Loucy (cell line): ENCODE results near the gene SATB2.

Experiments
- H2AFZ ChIP-seq: fragments of 200-600 bp; sonication (generic); 2 replicates; pipeline ENCODE4 v1.6.0; 2016; ENCODE audit warnings: antibody characterized with exemption, mild to moderate bottlenecking, low read length, moderate library complexity
- H3F3A ChIP-seq: fragments of 200-600 bp; 2 replicates; pipeline ENCODE4 v1.6.0; 2016; ENCODE audit warnings: antibody characterized with exemption, low read depth, mild to moderate bottlenecking
- H3K27me3 ChIP-seq: fragments of 200-600 bp; sonication (generic); 2 replicates; pipeline ENCODE4 v1.6.1; 2014; ENCODE audit warnings: low read length, mild to moderate bottlenecking; ENCODE audit not compliant: insufficient read depth, poor library complexity, severe bottlenecking
- H3K36me3 ChIP-seq: fragments of 200-600 bp; sonication (generic); 2 replicates; pipeline ENCODE4 v1.6.1; 2016; ENCODE audit warnings: low read length; ENCODE audit not compliant: insufficient read depth
- H3K4me1 ChIP-seq: fragments of 200-600 bp; sonication (generic); 2 replicates; pipeline ENCODE4 v1.5.1; 2014; ENCODE audit warnings: low read length, mild to moderate bottlenecking; ENCODE audit not compliant: insufficient read depth, poor library complexity, severe bottlenecking
- H3K4me2 ChIP-seq: fragments of 200-600 bp; sonication (generic); 2 replicates; pipeline ENCODE4 v1.6.0; 2014; ENCODE audit warnings: antibody characterized with exemption, low read length, low read depth, mild to moderate bottlenecking; ENCODE audit not compliant: poor library complexity, severe bottlenecking
- H3K4me3 ChIP-seq: fragments of 200-600 bp; sonication (generic); 2 replicates; pipeline ENCODE4 v1.5.1; 2014; ENCODE audit warnings: low read length, mild to moderate bottlenecking, mixed read lengths; ENCODE audit not compliant: poor library complexity, severe bottlenecking
- H3K79me2 ChIP-seq: fragments of 200-600 bp; sonication (generic); 2 replicates; pipeline ENCODE4 v1.6.1; 2014; ENCODE audit warnings: low read length; ENCODE audit not compliant: insufficient read depth
- H3K9ac ChIP-seq: fragments of 200-600 bp; sonication (generic); 2 replicates; pipeline ENCODE4 v1.6.0; 2014; ENCODE audit warnings: mild to moderate bottlenecking, low read depth, low read length, moderate library complexity; ENCODE audit not compliant: poor library complexity, severe bottlenecking
- H3K9me2 ChIP-seq: fragments of 200-600 bp; sonication (generic); replicated peaks from 2 replicates; pipeline ENCODE4 v1.6.1; 2016; ENCODE audit warnings: low read depth, low read length, mixed read lengths
- H3K9me3 ChIP-seq: fragments of 200-600 bp; sonication (generic); 2 replicates; pipeline ENCODE4 v1.6.1; 2014; ENCODE audit warnings: mild to moderate bottlenecking, antibody characterized with exemption, low read length, low read depth; ENCODE audit not compliant: insufficient read depth
- H4K20me1 ChIP-seq: fragments of 200-600 bp; sonication (generic); 2 replicates; pipeline ENCODE4 v1.6.0; 2014; ENCODE audit warnings: antibody characterized with exemption, low read length, mild to moderate bottlenecking; ENCODE audit not compliant: insufficient read depth, poor library complexity, severe bottlenecking
- EZH2phosphoT487 ChIP-seq: fragments of 200-600 bp; IDR thresholded peaks from 2 replicates; pipeline ENCODE4 v1.6.1; 2018; ENCODE audit warnings: antibody characterized with exemption, mild to moderate bottlenecking, moderate library complexity, borderline replicate concordance
- TF ChIP-seq, protein P1 (sequence below): fragments of 200-600 bp; sonication (generic); conservative IDR thresholded peaks from 2 replicates; pipeline ENCODE4 v1.5.1; 2014; ENCODE audit warnings: mild to moderate bottlenecking, antibody characterized with exemption, low read length

SATB2 gene

DNA sequence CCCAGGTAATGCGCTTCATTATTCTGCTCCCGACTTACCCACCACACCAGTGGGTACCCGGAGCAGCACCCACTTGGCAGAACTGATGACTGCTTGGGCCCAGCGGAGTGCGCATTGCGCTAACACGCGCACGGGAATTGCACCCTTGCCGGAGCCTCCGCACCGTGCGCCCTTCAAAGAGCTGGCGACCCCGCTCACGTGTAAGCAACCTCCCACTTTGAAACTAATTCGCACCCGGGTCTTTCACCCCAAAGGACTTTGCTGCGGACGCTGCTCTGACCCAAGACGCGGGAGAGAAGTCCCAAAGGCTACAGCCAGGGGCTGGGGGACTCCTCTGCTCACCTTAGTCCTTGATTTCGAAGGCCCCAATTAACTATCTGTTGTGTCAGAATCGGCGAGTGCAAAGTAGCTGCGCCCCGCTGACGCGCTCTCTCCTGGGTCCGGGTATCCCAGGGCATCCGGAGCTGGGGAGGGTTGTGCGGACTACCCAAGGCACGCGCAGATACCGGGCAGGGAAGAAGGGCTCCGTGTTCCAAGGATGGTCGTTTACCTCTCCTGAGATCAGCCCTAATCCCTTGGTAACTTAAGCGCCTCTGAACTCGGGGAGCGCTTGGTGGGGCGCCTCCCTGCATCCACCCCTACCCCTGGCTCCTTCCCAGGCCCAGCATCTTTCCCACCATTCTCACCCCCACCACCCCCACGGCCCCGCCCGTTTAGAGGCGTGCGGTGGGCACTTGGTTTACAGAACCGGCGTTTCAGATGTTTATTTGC, 13.1 kb upstream of the SATB2 start:
- Histone ChIP-seq H3K27me3 (no peaks in the 10 kb centered on the region), H3K9me2 (no peaks in the 10 kb centered on the region), H3K9ac (no peak overlapping the region), H3K4me1 (no peaks in the 10 kb centered on the region), H4K20me1 (no peaks in the 10 kb centered on the region), H3K4me3 (no peak overlapping the region), H3K79me2 (no peaks in the 10 kb centered on the region), H3K4me2 (no peak overlapping the region), H2AFZ (no peak overlapping the region), H3K36me3 (no peaks in the 10 kb centered on the region), H3F3A (no peaks in the 10 kb centered on the region), H3K9me3 (no peaks in the 10 kb centered on the region)
- no peak for TF ChIP-seq EZH2phosphoT487
- TF ChIP-seq, protein P1, sequence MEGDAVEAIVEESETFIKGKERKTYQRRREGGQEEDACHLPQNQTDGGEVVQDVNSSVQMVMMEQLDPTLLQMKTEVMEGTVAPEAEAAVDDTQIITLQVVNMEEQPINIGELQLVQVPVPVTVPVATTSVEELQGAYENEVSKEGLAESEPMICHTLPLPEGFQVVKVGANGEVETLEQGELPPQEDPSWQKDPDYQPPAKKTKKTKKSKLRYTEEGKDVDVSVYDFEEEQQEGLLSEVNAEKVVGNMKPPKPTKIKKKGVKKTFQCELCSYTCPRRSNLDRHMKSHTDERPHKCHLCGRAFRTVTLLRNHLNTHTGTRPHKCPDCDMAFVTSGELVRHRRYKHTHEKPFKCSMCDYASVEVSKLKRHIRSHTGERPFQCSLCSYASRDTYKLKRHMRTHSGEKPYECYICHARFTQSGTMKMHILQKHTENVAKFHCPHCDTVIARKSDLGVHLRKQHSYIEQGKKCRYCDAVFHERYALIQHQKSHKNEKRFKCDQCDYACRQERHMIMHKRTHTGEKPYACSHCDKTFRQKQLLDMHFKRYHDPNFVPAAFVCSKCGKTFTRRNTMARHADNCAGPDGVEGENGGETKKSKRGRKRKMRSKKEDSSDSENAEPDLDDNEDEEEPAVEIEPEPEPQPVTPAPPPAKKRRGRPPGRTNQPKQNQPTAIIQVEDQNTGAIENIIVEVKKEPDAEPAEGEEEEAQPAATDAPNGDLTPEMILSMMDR, result no peak

DNA sequence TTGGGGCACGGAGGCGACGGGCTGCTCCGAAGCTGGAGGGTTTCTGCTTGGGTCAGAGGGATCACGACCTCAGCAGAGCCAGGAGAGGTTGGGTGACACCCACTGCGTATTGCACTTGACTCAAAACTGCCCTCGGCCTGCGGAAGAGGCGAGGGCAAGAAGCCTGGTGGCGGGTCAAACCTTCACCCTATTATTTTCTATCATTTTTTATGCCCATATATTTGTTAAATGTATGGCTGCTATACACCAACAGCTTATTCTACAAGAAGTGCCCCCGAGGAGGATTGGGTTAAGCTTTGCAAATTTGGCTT, 12.6 kb upstream of the SATB2 start:
- no peak overlapping the region for H3K4me2 ChIP-seq
- H3K36me3 ChIP-seq, result no peaks in the 10 kb centered on the region
- no peak overlapping the region for H3K9ac ChIP-seq
- no peaks in the 10 kb centered on the region for H3F3A ChIP-seq
- H3K9me2 ChIP-seq, result no peaks in the 10 kb centered on the region
- H2AFZ ChIP-seq, result no peak overlapping the region
- no peaks in the 10 kb centered on the region for H3K79me2 ChIP-seq
- no peaks in the 10 kb centered on the region for H4K20me1 ChIP-seq
- no peaks in the 10 kb centered on the region for H3K4me1 ChIP-seq
- no peaks in the 10 kb centered on the region for H3K9me3 ChIP-seq
- no peak for TF ChIP-seq EZH2phosphoT487
- TF ChIP-seq, protein P1, result no peak
- no peaks in the 10 kb centered on the region for H3K27me3 ChIP-seq
- no peak overlapping the region for H3K4me3 ChIP-seq

DNA sequence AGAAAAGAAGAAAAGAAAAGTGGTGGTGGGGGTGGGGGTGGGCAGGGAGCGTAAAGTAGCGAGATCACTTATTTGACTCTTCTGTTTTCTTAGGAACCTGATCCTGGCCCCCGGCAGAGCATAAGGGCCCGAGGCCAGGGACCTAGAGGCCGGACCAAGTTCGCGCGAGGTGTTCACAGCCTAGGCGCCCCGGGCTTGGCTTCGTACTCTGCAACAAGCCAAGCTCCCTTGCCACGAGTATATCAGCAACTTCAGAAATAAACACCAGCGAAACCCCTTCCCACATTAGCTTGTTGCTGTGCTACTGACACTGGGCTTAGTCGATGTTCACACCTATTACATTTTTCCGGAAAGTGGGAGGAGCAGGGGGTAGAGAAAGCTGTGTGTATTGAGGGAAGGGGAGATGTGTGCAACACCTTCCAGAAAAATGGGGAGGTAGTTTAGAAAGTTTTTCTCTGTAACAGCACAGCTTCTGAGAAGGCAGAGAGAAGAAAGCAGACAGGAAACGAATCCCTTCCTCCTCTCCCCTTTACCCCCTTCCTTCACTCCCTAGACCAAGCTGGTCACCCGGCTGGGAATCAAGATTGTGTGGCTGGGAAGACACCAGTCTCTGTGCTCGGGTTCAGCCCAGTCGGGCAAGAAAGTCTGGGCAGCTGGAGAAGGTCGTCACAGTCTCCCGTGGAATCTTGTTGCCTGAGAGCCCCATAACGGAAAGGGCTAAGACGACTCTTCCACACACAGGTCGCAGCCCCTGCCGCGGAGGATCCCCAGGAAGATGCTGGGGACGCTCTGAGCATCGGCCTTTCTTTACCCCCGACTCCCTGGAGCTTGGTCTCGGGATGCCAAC, 12.0 kb upstream of the SATB2 start:
- no peaks in the 10 kb centered on the region for H3K9me2 ChIP-seq
- no peaks in the 10 kb centered on the region for H4K20me1 ChIP-seq
- H3K4me2 ChIP-seq, result no peak overlapping the region
- H3F3A ChIP-seq, result no peaks in the 10 kb centered on the region
- no peaks in the 10 kb centered on the region for H3K4me1 ChIP-seq
- H3K4me3 ChIP-seq, result no peak overlapping the region
- H3K9ac ChIP-seq, result no peak overlapping the region
- no peaks in the 10 kb centered on the region for H3K36me3 ChIP-seq
- no peak for TF ChIP-seq EZH2phosphoT487
- TF ChIP-seq, protein P1, result no peak
- no peaks in the 10 kb centered on the region for H3K9me3 ChIP-seq
- no peaks in the 10 kb centered on the region for H3K27me3 ChIP-seq
- H3K79me2 ChIP-seq, result no peaks in the 10 kb centered on the region
- H2AFZ ChIP-seq, result no peak overlapping the region
